Liver (tissue), 3 donors: Measurements from ENCODE around the gene CTSC.

Source experiments
- JUND ChIP-seq, 2 donors: IDR thresholded peaks; 2 replicates each; pipeline ENCODE4 v1.6.1; 2016; ENCODE audit warnings: antibody characterized with exemption in 2 of 2
- ZBTB33 ChIP-seq: IDR thresholded peaks from 2 replicates; pipeline ENCODE4 v1.6.1; 2016; ENCODE audit warnings: antibody characterized with exemption
- TF ChIP-seq, protein P1 (sequence below): fragments of 150-350 bp; IDR thresholded peaks from 2 replicates; pipeline ENCODE4 v1.5.1; 2017; ENCODE audit warnings: improper control_type of control experiment, low read depth, low read length; ENCODE audit not compliant: missing input control
- TF ChIP-seq, protein P2 (sequence below): IDR thresholded peaks from 2 replicates; pipeline ENCODE4 v1.6.1; 2016; ENCODE audit warnings: antibody characterized with exemption
- donor health status: healthy.
- donor health status: healthy.

DNA sequence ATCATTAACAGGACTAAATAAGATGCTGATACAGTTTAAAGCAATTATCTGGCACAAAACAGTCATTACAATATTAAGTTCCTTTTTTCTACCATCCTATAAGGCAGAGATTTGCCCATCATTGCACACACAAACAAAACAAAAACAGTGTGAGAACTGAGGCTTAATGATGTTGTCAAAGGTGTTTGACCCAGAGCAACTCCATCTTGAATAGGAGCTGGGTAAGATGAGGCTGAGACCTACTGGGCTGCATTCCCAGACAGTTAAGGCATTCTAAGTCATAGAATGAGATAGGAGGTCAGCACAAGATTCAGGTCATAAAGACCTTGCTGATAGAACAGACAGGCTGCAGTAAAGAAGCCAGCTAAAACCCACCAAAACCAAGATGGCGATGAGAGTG is 33.2 kb downstream of the CTSC start:
- TF ChIP-seq, protein P1, sequence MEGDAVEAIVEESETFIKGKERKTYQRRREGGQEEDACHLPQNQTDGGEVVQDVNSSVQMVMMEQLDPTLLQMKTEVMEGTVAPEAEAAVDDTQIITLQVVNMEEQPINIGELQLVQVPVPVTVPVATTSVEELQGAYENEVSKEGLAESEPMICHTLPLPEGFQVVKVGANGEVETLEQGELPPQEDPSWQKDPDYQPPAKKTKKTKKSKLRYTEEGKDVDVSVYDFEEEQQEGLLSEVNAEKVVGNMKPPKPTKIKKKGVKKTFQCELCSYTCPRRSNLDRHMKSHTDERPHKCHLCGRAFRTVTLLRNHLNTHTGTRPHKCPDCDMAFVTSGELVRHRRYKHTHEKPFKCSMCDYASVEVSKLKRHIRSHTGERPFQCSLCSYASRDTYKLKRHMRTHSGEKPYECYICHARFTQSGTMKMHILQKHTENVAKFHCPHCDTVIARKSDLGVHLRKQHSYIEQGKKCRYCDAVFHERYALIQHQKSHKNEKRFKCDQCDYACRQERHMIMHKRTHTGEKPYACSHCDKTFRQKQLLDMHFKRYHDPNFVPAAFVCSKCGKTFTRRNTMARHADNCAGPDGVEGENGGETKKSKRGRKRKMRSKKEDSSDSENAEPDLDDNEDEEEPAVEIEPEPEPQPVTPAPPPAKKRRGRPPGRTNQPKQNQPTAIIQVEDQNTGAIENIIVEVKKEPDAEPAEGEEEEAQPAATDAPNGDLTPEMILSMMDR, result no peak
- TF ChIP-seq, protein P2, sequence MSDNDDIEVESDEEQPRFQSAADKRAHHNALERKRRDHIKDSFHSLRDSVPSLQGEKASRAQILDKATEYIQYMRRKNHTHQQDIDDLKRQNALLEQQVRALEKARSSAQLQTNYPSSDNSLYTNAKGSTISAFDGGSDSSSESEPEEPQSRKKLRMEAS, result no peak
- TF ChIP-seq ZBTB33, result no peak
- TF ChIP-seq JUND (IDR thresholded peaks at IDR 0.05), result no peak
